ENCODE data around the gene ANKRD33B. TPM values are rescaled to one million over a fixed set of nuclear protein-coding genes. Genes with fewer than 3 reads are reported as not detected.

Gene ANKRD33B
- total and polyA plus RNA-seq, 2 of the 13 experiments (the other 11 are each of a cell fraction or from before 2014, with no cell fraction given), result 0.02 TPM; not detected in 1

DNA sequence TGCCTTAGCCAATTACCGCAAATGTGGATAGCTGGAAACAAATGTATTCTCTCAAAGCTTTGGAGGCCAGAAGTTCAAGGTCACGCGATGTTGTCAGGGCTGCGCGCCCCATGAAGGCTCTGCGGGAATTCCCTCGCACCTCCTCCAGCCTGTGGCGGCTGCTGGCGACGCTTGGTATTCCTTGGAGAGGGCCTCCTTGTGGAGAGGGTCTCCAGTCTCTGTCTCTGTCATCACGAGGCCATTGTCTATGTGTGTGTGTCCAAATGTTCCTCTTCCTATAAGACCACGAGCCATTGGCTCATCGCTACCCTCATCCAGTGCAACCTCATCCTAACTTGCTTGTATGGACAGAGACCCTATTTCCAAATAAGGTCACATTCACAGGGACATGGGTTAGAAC lies 97.5 kb downstream of the ANKRD33B start:
- H3K9me3 ChIP-seq (ENCODE audit: low read length), result no peaks in the 10 kb centered on the region
- DNase-seq (ENCODE audit: low spot score) (no peak), ATAC-seq (no peak), FAIRE-seq (no peak)
- TF ChIP-seq, protein P1, sequence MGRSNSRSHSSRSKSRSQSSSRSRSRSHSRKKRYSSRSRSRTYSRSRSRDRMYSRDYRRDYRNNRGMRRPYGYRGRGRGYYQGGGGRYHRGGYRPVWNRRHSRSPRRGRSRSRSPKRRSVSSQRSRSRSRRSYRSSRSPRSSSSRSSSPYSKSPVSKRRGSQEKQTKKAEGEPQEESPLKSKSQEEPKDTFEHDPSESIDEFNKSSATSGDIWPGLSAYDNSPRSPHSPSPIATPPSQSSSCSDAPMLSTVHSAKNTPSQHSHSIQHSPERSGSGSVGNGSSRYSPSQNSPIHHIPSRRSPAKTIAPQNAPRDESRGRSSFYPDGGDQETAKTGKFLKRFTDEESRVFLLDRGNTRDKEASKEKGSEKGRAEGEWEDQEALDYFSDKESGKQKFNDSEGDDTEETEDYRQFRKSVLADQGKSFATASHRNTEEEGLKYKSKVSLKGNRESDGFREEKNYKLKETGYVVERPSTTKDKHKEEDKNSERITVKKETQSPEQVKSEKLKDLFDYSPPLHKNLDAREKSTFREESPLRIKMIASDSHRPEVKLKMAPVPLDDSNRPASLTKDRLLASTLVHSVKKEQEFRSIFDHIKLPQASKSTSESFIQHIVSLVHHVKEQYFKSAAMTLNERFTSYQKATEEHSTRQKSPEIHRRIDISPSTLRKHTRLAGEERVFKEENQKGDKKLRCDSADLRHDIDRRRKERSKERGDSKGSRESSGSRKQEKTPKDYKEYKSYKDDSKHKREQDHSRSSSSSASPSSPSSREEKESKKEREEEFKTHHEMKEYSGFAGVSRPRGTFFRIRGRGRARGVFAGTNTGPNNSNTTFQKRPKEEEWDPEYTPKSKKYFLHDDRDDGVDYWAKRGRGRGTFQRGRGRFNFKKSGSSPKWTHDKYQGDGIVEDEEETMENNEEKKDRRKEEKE (IDR thresholded peaks at IDR 0.05), result no peak
- TF ChIP-seq, protein P2, sequence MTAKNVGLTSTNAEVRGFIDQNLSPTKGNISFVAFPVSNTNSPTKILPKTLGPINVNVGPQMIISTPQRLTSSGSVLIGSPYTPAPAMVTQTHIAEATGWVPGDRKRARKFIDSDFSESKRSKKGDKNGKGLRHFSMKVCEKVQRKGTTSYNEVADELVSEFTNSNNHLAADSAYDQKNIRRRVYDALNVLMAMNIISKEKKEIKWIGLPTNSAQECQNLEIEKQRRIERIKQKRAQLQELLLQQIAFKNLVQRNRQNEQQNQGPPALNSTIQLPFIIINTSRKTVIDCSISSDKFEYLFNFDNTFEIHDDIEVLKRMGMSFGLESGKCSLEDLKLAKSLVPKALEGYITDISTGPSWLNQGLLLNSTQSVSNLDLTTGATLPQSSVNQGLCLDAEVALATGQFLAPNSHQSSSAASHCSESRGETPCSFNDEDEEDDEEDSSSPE (CRISPR knock-in tag; IDR thresholded peaks at IDR 0.05), result no peak
- TF ChIP-seq, protein P3, sequence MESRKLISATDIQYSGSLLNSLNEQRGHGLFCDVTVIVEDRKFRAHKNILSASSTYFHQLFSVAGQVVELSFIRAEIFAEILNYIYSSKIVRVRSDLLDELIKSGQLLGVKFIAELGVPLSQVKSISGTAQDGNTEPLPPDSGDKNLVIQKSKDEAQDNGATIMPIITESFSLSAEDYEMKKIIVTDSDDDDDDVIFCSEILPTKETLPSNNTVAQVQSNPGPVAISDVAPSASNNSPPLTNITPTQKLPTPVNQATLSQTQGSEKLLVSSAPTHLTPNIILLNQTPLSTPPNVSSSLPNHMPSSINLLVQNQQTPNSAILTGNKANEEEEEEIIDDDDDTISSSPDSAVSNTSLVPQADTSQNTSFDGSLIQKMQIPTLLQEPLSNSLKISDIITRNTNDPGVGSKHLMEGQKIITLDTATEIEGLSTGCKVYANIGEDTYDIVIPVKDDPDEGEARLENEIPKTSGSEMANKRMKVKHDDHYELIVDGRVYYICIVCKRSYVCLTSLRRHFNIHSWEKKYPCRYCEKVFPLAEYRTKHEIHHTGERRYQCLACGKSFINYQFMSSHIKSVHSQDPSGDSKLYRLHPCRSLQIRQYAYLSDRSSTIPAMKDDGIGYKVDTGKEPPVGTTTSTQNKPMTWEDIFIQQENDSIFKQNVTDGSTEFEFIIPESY (CRISPR knock-in tag; IDR thresholded peaks at IDR 0.05), result peak; percentile 15; the same call in 1 of the 2 replicates
- no peaks in the 10 kb centered on the region for H3K36me3 ChIP-seq (replicated peaks in 1 of 2; ENCODE audit: control insufficient read depth in 1 of 2, insufficient read depth in 2 of 2, low read length in 2 of 2)
- H2AFZ ChIP-seq (ENCODE audit: low read length), result no peak overlapping the region
- POLR2A ChIA-PET, result no interaction called here
- peaks cover 9% of the 10 kb centered on the region; the same call in 1 of the 2 replicates for H3K4me1 ChIP-seq (ENCODE audit: insufficient read depth, low read length)
- H3K27me3 ChIP-seq (ENCODE audit: control insufficient read depth in 1 of 2, insufficient read depth in 2 of 2, low read length in 2 of 2), result peaks cover 5 to 7% of the 10 kb centered on the region in 2 experiments; a peak in 3 of 5 replicates
- H3K9ac ChIP-seq (ENCODE audit: insufficient read depth, low read depth, low read length), result no peak overlapping the region
- intact Hi-C loops (cut with micrococcal nuclease; ENCODE audit: unreplicated experiment) (no loop called here), in situ Hi-C loops (cut with HindIII; ENCODE audit: extremely low pct_ligation_motif_present, low pct_unique_long_range_greater_than_20kb) (no loop called here)
- H3K4me3 ChIP-seq (replicated peaks in 1 of 3; ENCODE audit: insufficient read depth in 1 of 3, low read depth in 2 of 3, low read length in 3 of 3), result no peak overlapping the region
- 52% methylated on average over 3 of the region's 13 CpGs for WGBS (ENCODE audit: low lambda C conversion rate)
- CTCF ChIA-PET (ENCODE audit: low intra/inter-chr PET ratio, low total read pairs), result no interaction called here
- no peaks in the 10 kb centered on the region for H3K79me2 ChIP-seq (ENCODE audit: insufficient read depth, low read length)
- H3K4me2 ChIP-seq (ENCODE audit: low read depth, low read length), result no peak overlapping the region
- H3K27ac ChIP-seq (ENCODE audit: extremely low read length, insufficient read depth, low read length), result no peak overlapping the region
- H4K20me1 ChIP-seq (ENCODE audit: insufficient read depth, low read length), result no peaks in the 10 kb centered on the region
- no TSS peak for BruUV-seq (replicated peaks)
